Heart left ventricle (tissue), 16 donors: ENCODE measurements around the gene COL28A1. TPM values are rescaled to one million over a fixed set of nuclear protein-coding genes. Genes with fewer than 3 reads are reported as not detected.

Source experiments
- ATAC-seq, 4 donors: fragments of 200-7000 bp; cut with Tn5 transposase; one replicate each; pipeline ENCODE4 v1.9.1; 2020 to 2022; ENCODE audit warnings: moderate library complexity in 4 of 4, mild to moderate bottlenecking in 3 of 4, moderate number of reproducible peaks in 1 of 4
- DNase-seq, 5 donors: peaks; one replicate each; pipeline ENCODE4 v3.0.0-alpha.2; 2020
- H3K27ac ChIP-seq, 12 donors: fragments of 200-600 bp; sonication (generic) in 4 of 12; one replicate each; pipeline versions ENCODE4 v1.5.0 to v1.8.0; 2016 to 2022; ENCODE audit warnings: mild to moderate bottlenecking in 2 of 12
- H3K27me3 ChIP-seq, 9 donors: fragments of 200-600 bp; sonication (generic) in 2 of 9; one replicate each; pipeline versions ENCODE4 v1.5.1 to v1.8.0; 2016 to 2022; ENCODE audit warnings: mild to moderate bottlenecking in 3 of 9
- H3K36me3 ChIP-seq, 9 donors: fragments of 200-600 bp; sonication (generic) in 2 of 9; one replicate each; pipeline versions ENCODE4 v1.5.0 to v1.8.0; 2018 to 2022; ENCODE audit warnings: mild to moderate bottlenecking in 2 of 9
- H3K4me1 ChIP-seq, 12 donors: fragments of 200-600 bp; sonication (generic) in 4 of 12; one replicate each; pipeline versions ENCODE4 v1.5.0 to v1.8.0; 2016 to 2022; ENCODE audit warnings: mild to moderate bottlenecking in 3 of 12
- H3K4me3 ChIP-seq, 12 donors: fragments of 200-600 bp; sonication (generic) in 4 of 12; one replicate each; pipeline versions ENCODE4 v1.5.0 to v1.8.0; 2017 to 2022; ENCODE audit warnings: mild to moderate bottlenecking in 9 of 12, moderate library complexity in 4 of 12
- H3K9me3 ChIP-seq, 12 donors: fragments of 200-600 bp; sonication (generic) in 4 of 12; one replicate each; pipeline versions ENCODE4 v1.5.0 to v1.8.0; 2016 to 2022; ENCODE audit warnings: mild to moderate bottlenecking in 1 of 12
- POLR2A ChIP-seq, 2 donors: fragments of 450-650 bp; IDR thresholded peaks; one replicate each; pipeline ENCODE4 v1.6.1; 2017; ENCODE audit warnings: antibody characterized with exemption in 2 of 2, mild to moderate bottlenecking in 2 of 2, moderate library complexity in 2 of 2
- WGBS, 4 donors: extraction: QIAGEN DNeasy Blood & Tissue Kit in 2 of 4; methylation state at CpG; one replicate each; pipeline versions ENCODE4 v1.1.5 to v1.1.7; 2013 to 2018; 5-methylcytosine and 5-hydroxymethylcytosine counted together
- intact Hi-C, 10 donors: fragments of 100-400 bp; cut with DNase I; formaldehyde crosslinking; loops; one replicate each; pipeline versions ENCODE4 v1.11.1 to v1.14.2; 2022
- polyA plus RNA-seq, 2 donors: library from polyadenylated mRNA; stranded (reverse); fragments of 200-250 nt; gene quantifications; one replicate each; pipeline ENCODE4 v1.2.3, GENCODE V29; 2013
- total RNA-seq, 9 donors: library from RNA; depleted of rRNA in 2 of 9; stranded (reverse); fragments of >200 nt in 2 of 9; fragmentation: NEBNext Ultra II Directional in 3 of 9; extraction: Animal tissue kit (Norgen Biotek cat#: 25700) in 3 of 9; gene quantifications; one replicate each; pipeline versions ENCODE4 v1.1.0 to v1.2.4, GENCODE V29; 2016 to 2023
- TF ChIP-seq, protein P1 (sequence below), 12 donors: fragments of 200-600 bp; sonication (generic) in 4 of 12; IDR thresholded peaks; one replicate each; pipeline versions ENCODE4 v1.5.0 to v1.8.0; 2018 to 2022; ENCODE audit warnings: antibody characterized with exemption in 12 of 12, mild to moderate bottlenecking in 5 of 12
- donor health status: ischemic (EF 13 %, LVEDD 7.1; RV severe dilation, severe dysfunction).
- donor health status: healthy with polysubstance abuse.
- donor health status: DM: no; HTN: yes; CAD: no.
- donor health status: DM: no; HTN: no; CAD: no.
- donor health status: ischemic (EF 25% LVEDD 6.9; RV normal size, moderate dysfunction).
- donor health status: ischemic (EF 25% LVEDD 5.7; RV mildly dilated, moderate dysfunction).
- donor health status: healthy.
- donor health status: DM: yes; HTN: yes; CAD: no.
- donor health status: ischemic (EF 35%, LVEDD 5.7; RV mildly dilated, moderate dysfunction).
- donor health status: nonischemic (EF 11% LVEDD 7.7; RV severe dilation, severe dysfunction).
- donor health status: DM: yes; HTN: yes; CAD: no.
- donor health status: PGD.
- donor health status: ischemic (EF 29% LVEDD 5.4; RV normal size, mild dysfunction).
- donor health status: nonischemic (EF 23%, LVEDD 6.1; RV moderate dilation, normal function).

The COL28A1 gene
- total and polyA plus RNA-seq, 11 donors = 0.28 to 4.4 (median 1.2) TPM

DNA sequence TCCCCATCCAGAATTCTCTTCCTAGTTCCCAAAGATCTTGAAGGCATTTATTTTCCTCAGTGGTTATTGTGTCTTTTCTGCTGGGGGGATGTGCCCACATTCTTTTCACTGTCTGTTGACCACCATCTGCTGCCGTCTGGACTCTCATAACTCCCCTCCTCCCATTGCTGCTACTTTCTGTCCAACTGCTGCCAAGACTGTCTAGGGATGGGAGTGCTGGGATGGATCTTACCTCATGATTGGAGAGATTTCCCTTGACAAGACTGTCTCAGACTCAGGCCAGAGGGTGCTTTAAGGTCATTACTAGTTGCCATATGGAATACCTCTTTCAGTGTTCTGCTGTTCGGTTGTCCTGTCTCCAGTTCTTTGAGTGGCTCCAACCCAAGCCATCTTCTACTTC, 211.8 kb downstream of the COL28A1 start:
- H3K4me3 ChIP-seq = no peak overlapping the region
- H3K27ac ChIP-seq = no peak overlapping the region
- no peaks in the 10 kb centered on the region for H3K4me1 ChIP-seq
- H3K36me3 ChIP-seq = no peaks in the 10 kb centered on the region
- DNase-seq = no peak
- 61 to 74% (median 66%) methylated on average over 2 of the region's 2 CpGs for WGBS, 4 donors
- no peaks in the 10 kb centered on the region for H3K9me3 ChIP-seq
- H3K27me3 ChIP-seq = no peaks in the 10 kb centered on the region
- no peak for ATAC-seq
- no peak for TF ChIP-seq POLR2A (IDR thresholded peaks at IDR 0.05)
- TF ChIP-seq, protein P1, sequence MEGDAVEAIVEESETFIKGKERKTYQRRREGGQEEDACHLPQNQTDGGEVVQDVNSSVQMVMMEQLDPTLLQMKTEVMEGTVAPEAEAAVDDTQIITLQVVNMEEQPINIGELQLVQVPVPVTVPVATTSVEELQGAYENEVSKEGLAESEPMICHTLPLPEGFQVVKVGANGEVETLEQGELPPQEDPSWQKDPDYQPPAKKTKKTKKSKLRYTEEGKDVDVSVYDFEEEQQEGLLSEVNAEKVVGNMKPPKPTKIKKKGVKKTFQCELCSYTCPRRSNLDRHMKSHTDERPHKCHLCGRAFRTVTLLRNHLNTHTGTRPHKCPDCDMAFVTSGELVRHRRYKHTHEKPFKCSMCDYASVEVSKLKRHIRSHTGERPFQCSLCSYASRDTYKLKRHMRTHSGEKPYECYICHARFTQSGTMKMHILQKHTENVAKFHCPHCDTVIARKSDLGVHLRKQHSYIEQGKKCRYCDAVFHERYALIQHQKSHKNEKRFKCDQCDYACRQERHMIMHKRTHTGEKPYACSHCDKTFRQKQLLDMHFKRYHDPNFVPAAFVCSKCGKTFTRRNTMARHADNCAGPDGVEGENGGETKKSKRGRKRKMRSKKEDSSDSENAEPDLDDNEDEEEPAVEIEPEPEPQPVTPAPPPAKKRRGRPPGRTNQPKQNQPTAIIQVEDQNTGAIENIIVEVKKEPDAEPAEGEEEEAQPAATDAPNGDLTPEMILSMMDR (IDR thresholded peaks at IDR 0.05) = no peak
- intact Hi-C loops = no loop called here

DNA sequence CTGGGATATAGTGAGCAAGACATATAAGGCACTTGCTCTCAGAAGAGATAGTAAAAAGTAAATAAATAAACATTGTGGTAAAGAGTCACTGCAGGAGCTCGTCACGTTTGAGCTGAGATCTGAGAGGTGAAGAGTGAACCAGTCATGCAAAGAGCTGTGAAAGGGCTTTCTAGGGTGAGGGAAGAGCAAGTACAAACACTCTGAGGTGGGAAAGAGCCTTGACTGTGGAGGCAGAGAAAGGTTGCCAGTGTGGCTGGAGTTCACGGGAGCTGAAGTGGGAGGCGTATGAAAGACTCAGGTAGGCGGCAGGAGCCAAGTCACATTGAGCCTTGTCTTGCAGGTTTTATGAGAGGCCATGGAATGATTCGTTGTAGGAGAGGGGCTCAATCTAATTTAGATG, 212.3 kb downstream of the COL28A1 start:
- H3K27ac ChIP-seq = no peak overlapping the region
- H3K4me1 ChIP-seq = no peaks in the 10 kb centered on the region
- WGBS, 4 donors = 62 to 76% (median 67%) methylated on average over 6 of the region's 6 CpGs
- no peaks in the 10 kb centered on the region for H3K9me3 ChIP-seq
- H3K36me3 ChIP-seq = no peaks in the 10 kb centered on the region
- DNase-seq (no peak), ATAC-seq (no peak)
- intact Hi-C loops = no loop called here
- TF ChIP-seq, protein P1 (IDR thresholded peaks at IDR 0.05) = no peak
- no peak for TF ChIP-seq POLR2A (IDR thresholded peaks at IDR 0.05)
- no peaks in the 10 kb centered on the region for H3K27me3 ChIP-seq
- H3K4me3 ChIP-seq = no peak overlapping the region

DNA sequence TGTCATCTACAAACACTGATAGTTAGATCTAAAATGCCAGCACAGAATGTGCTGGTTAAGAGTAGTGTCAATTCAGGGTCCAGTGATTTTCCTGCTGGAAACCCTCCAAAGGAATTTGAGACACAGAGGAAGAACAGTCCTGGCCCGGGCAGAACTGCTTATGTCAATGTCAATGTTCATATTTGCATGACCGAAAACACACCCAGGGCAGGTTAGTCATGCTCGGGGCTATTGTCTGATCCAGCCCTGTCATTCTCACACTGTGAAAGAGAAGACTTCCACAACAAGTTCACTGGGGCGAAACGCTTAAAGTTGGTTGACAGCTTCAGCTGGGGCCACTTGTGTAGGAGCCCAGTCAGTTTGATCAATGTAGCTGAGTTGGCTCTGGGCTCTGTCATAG, 214.0 kb downstream of the COL28A1 start:
- intact Hi-C loops = no loop called here
- Histone ChIP-seq H3K4me3 (no peak overlapping the region), H3K36me3 (no peaks in the 10 kb centered on the region), H3K27ac (no peak overlapping the region), H3K27me3 (no peaks in the 10 kb centered on the region), H3K9me3 (no peaks in the 10 kb centered on the region), H3K4me1 (no peaks in the 10 kb centered on the region)
- TF ChIP-seq POLR2A (IDR thresholded peaks at IDR 0.05) = no peak
- TF ChIP-seq, protein P1 (IDR thresholded peaks at IDR 0.05) = no peak
- DNase-seq = no peak
- WGBS, 4 donors = 54 to 63% (median 59%) methylated on average over 5 of the region's 5 CpGs
- ATAC-seq = no peak

DNA sequence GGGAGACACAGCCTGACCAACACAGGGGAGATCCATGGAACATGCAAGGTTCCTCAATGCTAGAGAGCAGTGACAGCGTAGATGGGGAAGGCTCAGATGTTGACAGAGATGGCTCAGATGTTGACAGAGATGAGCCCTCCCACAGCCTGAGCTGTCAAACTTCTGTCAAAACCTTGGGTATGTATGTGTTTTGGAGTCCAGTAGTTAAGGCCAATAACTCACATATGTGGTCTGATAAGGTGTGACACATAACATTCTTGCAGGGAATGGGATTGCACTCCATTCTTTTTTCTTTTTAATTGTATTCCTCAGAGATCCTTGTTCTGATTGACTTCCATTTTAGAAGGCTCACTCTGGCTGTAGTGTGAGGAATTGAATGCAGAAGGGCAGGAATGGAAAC, 217.1 kb downstream of the COL28A1 start:
- no peak for DNase-seq
- TF ChIP-seq POLR2A (IDR thresholded peaks at IDR 0.05) = no peak
- TF ChIP-seq, protein P1 (IDR thresholded peaks at IDR 0.05) = no peak
- Histone ChIP-seq H3K27ac (no peak overlapping the region), H3K9me3 (no peaks in the 10 kb centered on the region), H3K27me3 (no peaks in the 10 kb centered on the region), H3K36me3 (no peaks in the 10 kb centered on the region), H3K4me3 (no peak overlapping the region), H3K4me1 (no peaks in the 10 kb centered on the region)
- intact Hi-C loops = no loop called here
- 82 to 85% (median 83%) methylated on average over 1 of the region's 1 CpG for WGBS, 4 donors
- ATAC-seq = no peak
